ENCODE data around the gene GPR142.

Gene GPR142

GRCh38 chr17:74367206-74367605 is at the start of gene GPR142:
Gene GPR142, plus strand, starts transcription at chr17:74367506. Its CDS starts 2,035 bp downstream, at chr17:74369541.
- H3K4me1 ChIP-seq (ENCODE audit: insufficient read depth, low read length, poor library complexity, severe bottlenecking) = no peaks in the 10 kb centered on the region

DNA sequence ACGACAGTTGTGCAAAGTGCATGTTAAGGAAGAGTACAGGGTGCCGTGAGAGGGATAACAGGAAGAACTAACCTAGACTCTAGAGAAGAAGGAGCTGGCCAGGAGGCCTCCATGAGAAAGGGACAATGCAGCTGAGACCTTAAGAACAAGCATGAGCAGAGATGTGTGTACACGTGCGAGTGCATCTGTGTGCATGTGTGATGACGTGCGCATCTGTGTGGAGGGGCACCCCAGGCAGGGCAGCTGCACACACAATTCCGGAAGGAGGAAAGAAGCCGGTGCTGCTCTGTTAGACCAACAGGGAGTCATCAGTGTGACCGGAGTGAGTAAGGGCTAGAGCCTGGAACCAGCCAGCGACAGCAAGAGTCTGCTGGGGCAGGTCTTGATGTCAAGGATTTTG is 48.9 kb upstream of the GPR142 start:
- no peaks in the 10 kb centered on the region for H3F3A ChIP-seq (ENCODE audit: low read depth)
- H3K9ac ChIP-seq (ENCODE audit: low read depth, low read length, poor library complexity, severe bottlenecking) = no peak overlapping the region
- H3K4me3 ChIP-seq (ENCODE audit: low read length, poor library complexity, severe bottlenecking) = no peak overlapping the region
- H3K4me2 ChIP-seq (ENCODE audit: low read depth, low read length, poor library complexity, severe bottlenecking) = no peak overlapping the region
- H3K4me1 ChIP-seq (ENCODE audit: insufficient read depth, low read length, poor library complexity, severe bottlenecking) = no peaks in the 10 kb centered on the region
- H3K9me3 ChIP-seq (ENCODE audit: insufficient read depth, low read depth, low read length) = no peaks in the 10 kb centered on the region
- H4K20me1 ChIP-seq (ENCODE audit: insufficient read depth, low read length, poor library complexity, severe bottlenecking) = no peaks in the 10 kb centered on the region
- H3K36me3 ChIP-seq (ENCODE audit: insufficient read depth, low read length) = no peaks in the 10 kb centered on the region
- no peak overlapping the region for H2AFZ ChIP-seq (ENCODE audit: low read length)
- no peaks in the 10 kb centered on the region for H3K79me2 ChIP-seq (ENCODE audit: insufficient read depth, low read length)
- TF ChIP-seq CTCF (conservative IDR thresholded peaks at IDR 0.05; ENCODE audit: low read length) (no peak), EZH2phosphoT487 (IDR thresholded peaks at IDR 0.05; ENCODE audit: borderline replicate concordance) (no peak)
- H3K27me3 ChIP-seq (ENCODE audit: insufficient read depth, low read length, poor library complexity, severe bottlenecking) = no peaks in the 10 kb centered on the region
- H3K9me2 ChIP-seq (replicated peaks; ENCODE audit: low read depth, low read length) = no peaks in the 10 kb centered on the region

More at GRCh38 chr17:74367206-74367605, at the start of gene GPR142:
- H3K9me3 ChIP-seq (ENCODE audit: insufficient read depth, low read depth, low read length) = no peaks in the 10 kb centered on the region
- H3K27me3 ChIP-seq (ENCODE audit: insufficient read depth, low read length, poor library complexity, severe bottlenecking) = no peaks in the 10 kb centered on the region
- no peaks in the 10 kb centered on the region for H3K36me3 ChIP-seq (ENCODE audit: insufficient read depth, low read length)
- H3K4me3 ChIP-seq (ENCODE audit: low read length, poor library complexity, severe bottlenecking) = no peak within 1 kb of the TSS
- no peak for TF ChIP-seq CTCF (conservative IDR thresholded peaks at IDR 0.05; ENCODE audit: low read length)
- no peak for TF ChIP-seq EZH2phosphoT487 (IDR thresholded peaks at IDR 0.05; ENCODE audit: borderline replicate concordance)
- H3K9me2 ChIP-seq (replicated peaks; ENCODE audit: low read depth, low read length) = no peaks in the 10 kb centered on the region
- H4K20me1 ChIP-seq (ENCODE audit: insufficient read depth, low read length, poor library complexity, severe bottlenecking) = no peaks in the 10 kb centered on the region
- no peak within 1 kb of the TSS for H3K4me2 ChIP-seq (ENCODE audit: low read depth, low read length, poor library complexity, severe bottlenecking)
- no peaks in the 10 kb centered on the region for H3K79me2 ChIP-seq (ENCODE audit: insufficient read depth, low read length)
- no peak within 1 kb of the TSS for H2AFZ ChIP-seq (ENCODE audit: low read length)
- no peak within 1 kb of the TSS for H3K9ac ChIP-seq (ENCODE audit: low read depth, low read length, poor library complexity, severe bottlenecking)
- no peaks in the 10 kb centered on the region for H3F3A ChIP-seq (ENCODE audit: low read depth)

DNA sequence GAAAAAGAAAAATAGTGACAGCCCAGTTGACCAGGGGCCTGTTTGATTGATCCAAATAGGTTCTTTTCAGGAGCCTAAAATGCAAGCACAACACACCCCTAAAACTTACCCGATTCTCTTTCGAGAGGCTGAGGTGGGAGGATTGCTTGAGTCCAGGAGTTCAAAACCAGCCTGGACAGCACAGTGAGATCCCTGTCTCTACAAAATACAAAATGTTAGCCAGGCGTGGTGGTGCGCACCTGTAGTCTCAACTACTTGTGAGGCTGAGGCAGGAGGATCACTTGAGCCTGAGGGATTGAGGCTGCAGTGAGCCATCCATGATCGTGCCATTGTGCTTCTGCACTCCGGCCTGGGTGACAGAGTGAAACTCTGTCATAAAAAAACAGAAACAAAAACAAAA is 42.8 kb upstream of the GPR142 start:
- no peaks in the 10 kb centered on the region for H3F3A ChIP-seq (ENCODE audit: low read depth)
- no peaks in the 10 kb centered on the region for H3K9me2 ChIP-seq (replicated peaks; ENCODE audit: low read depth, low read length)
- no peaks in the 10 kb centered on the region for H3K9me3 ChIP-seq (ENCODE audit: insufficient read depth, low read depth, low read length)
- no peak overlapping the region for H2AFZ ChIP-seq (ENCODE audit: low read length)
- H3K36me3 ChIP-seq (ENCODE audit: insufficient read depth, low read length) = no peaks in the 10 kb centered on the region
- no peaks in the 10 kb centered on the region for H4K20me1 ChIP-seq (ENCODE audit: insufficient read depth, low read length, poor library complexity, severe bottlenecking)
- H3K4me1 ChIP-seq (ENCODE audit: insufficient read depth, low read length, poor library complexity, severe bottlenecking) = no peaks in the 10 kb centered on the region
- H3K27me3 ChIP-seq (ENCODE audit: insufficient read depth, low read length, poor library complexity, severe bottlenecking) = no peaks in the 10 kb centered on the region
- no peaks in the 10 kb centered on the region for H3K79me2 ChIP-seq (ENCODE audit: insufficient read depth, low read length)
- H3K4me2 ChIP-seq (ENCODE audit: low read depth, low read length, poor library complexity, severe bottlenecking) = no peak overlapping the region
- H3K9ac ChIP-seq (ENCODE audit: low read depth, low read length, poor library complexity, severe bottlenecking) = no peak overlapping the region
- H3K4me3 ChIP-seq (ENCODE audit: low read length, poor library complexity, severe bottlenecking) = no peak overlapping the region
- no peak for TF ChIP-seq CTCF (conservative IDR thresholded peaks at IDR 0.05; ENCODE audit: low read length)
- no peak for TF ChIP-seq EZH2phosphoT487 (IDR thresholded peaks at IDR 0.05; ENCODE audit: borderline replicate concordance)
